H1 (cell line): Measurements from ENCODE around the gene CCDC102A. TPM values are rescaled to one million over a fixed set of nuclear protein-coding genes. Genes with fewer than 3 reads are reported as not detected.

ENCODE experiments used
- ASH2L ChIP-seq: fragments of 200-600, 300-600 bp; sonication (generic); IDR thresholded peaks from one replicate; pipeline ENCODE4 v1.7.1; 2017; ENCODE audit warnings: low read length
- CHD2 ChIP-seq: IDR thresholded peaks from 2 replicates; pipeline ENCODE4 v1.6.1; 2012; ENCODE audit warnings: low read length, improper control_type of control experiment
- CREB1 ChIP-seq: IDR thresholded peaks from 2 replicates; pipeline ENCODE4 v1.6.1; 2012; ENCODE audit warnings: inconsistent platforms
- CTBP2 ChIP-seq: IDR thresholded peaks from 2 replicates; pipeline ENCODE4 v1.7.0; 2011; ENCODE audit warnings: borderline replicate concordance, mild to moderate bottlenecking, moderate library complexity, mixed read lengths, low read length; ENCODE audit not compliant: insufficient read depth, insufficient read length
- CTCF ChIP-seq, 3 experiments: IDR thresholded peaks; 1 replicate in 2 of 3; 2 replicates in 1 of 3; pipeline versions ENCODE4 v1.5.1 to v1.6.1; 2011; ENCODE audit warnings: low read length in 3 of 3, mild to moderate bottlenecking in 3 of 3, inconsistent platforms in 2 of 3, low read depth in 1 of 3, moderate library complexity in 1 of 3; ENCODE audit not compliant: insufficient read depth in 1 of 3; ENCODE audit errors: control extremely low read depth in 1 of 3
- EGR1 ChIP-seq: IDR thresholded peaks from 2 replicates; pipeline ENCODE4 v1.6.1; 2011; ENCODE audit warnings: low read depth, low read length, borderline replicate concordance
- JUND ChIP-seq: IDR thresholded peaks from 2 replicates; pipeline ENCODE4 v1.6.1; 2011; ENCODE audit warnings: mild to moderate bottlenecking, improper control_type of control experiment, low read length
- SIRT6 ChIP-seq: IDR thresholded peaks from one replicate; pipeline ENCODE4 v1.7.1; 2012; ENCODE audit warnings: low read length, inconsistent platforms
- SP1 ChIP-seq: IDR thresholded peaks from 2 replicates; pipeline ENCODE4 v1.6.1; 2011; ENCODE audit warnings: low read depth, low read length
- TAF1 ChIP-seq: IDR thresholded peaks from 2 replicates; pipeline ENCODE4 v1.6.1; 2011; ENCODE audit warnings: mild to moderate bottlenecking, low read depth, low read length
- polyA plus RNA-seq, 7 experiments: library from polyadenylated mRNA; depleted of rRNA in 3 of 7; stranded (reverse) in 5 of 7; unstranded in 2 of 7; fragments of >200 nt in 5 of 7; fragments of 200-250 nt in 2 of 7; gene quantifications; 1 replicate in 5 of 7; 2 replicates in 1 of 7; 4 replicates in 1 of 7; pipeline versions ENCODE4 v1.2.1 to v1.2.3, GENCODE V29; 2011 to 2013; ENCODE audit warnings: missing spikeins in 2 of 7, mixed read lengths in 2 of 7
- total RNA-seq: library from RNA; stranded (reverse); fragmentation: NEBNext Ultra II Directional; extraction: Animal tissue kit (Norgen Biotek cat#: 25700); gene quantifications from 2 replicates; pipeline ENCODE4 v1.2.1, GENCODE V29; 2021

Gene CCDC102A
- total and polyA plus RNA-seq, 2 of the 8 experiments (the other 6 are each of a cell fraction or from before 2014, with no cell fraction given) = 4.0 to 7.5 TPM

GRCh38 chr16:57544124-57544653, 7.8 kb upstream of the CCDC102A start (continued):
- TF ChIP-seq CTCF (IDR thresholded peaks at IDR 0.05; ENCODE audit: control extremely low read depth in 1 of 3, insufficient read depth in 1 of 3, low read depth in 1 of 3, low read length in 3 of 3) = no peak
- TF ChIP-seq SIRT6 = no peak
- TF ChIP-seq TAF1 = no peak
- TF ChIP-seq CTBP2 = no peak
- no peak for TF ChIP-seq CREB1
- TF ChIP-seq ASH2L = no peak
- no peak for TF ChIP-seq EGR1
- TF ChIP-seq CHD2 = no peak
- TF ChIP-seq SP1 = no peak
- no peak for TF ChIP-seq JUND
- TF ChIP-seq, all 59 proteins: peak for 0
